Measurements from ENCODE around the gene FASN. TPM values are rescaled to one million over a fixed set of nuclear protein-coding genes. Genes with fewer than 3 reads are reported as not detected.

The FASN gene
- total RNA-seq, 1 experiment from 2014 or later: 372 TPM

DNA sequence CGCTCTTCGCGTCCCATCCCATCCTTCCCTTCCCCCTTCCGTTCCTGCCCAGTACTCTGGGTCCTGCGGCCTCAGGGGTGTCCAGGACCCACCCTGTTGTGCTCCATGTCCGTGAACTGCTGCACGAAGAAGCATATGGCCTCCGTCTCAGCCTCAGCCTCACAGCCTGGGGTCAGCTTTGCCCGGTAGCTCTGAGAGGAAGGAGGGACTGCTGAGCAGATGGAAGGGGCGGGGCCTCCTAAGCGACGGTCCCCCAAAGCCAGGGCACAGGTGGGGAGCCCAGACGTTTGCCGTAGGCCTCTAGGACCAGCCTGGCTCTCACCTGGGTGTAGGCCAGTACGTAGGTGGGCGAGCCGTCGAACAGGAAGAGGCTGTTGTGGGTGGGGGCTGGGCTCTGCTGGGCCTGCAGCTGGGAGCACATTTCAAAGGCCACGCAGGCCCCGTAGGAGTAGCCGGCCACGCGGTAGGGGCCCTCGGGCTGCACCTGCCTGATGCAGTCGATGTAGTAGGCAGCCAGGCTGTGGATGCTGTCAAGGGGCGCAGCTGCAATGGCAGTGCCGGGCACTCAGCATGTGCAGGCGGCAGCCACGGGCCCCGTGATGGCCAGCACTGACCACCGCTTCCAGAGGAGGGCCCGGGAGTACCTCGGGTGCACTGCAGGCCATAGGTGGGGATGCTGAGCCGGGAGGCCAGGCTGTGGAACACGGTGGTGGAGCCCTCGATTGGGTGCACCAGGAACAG lies 17.8 kb downstream of the FASN start:
- no TSS peak for BruUV-seq (replicated peaks)

DNA sequence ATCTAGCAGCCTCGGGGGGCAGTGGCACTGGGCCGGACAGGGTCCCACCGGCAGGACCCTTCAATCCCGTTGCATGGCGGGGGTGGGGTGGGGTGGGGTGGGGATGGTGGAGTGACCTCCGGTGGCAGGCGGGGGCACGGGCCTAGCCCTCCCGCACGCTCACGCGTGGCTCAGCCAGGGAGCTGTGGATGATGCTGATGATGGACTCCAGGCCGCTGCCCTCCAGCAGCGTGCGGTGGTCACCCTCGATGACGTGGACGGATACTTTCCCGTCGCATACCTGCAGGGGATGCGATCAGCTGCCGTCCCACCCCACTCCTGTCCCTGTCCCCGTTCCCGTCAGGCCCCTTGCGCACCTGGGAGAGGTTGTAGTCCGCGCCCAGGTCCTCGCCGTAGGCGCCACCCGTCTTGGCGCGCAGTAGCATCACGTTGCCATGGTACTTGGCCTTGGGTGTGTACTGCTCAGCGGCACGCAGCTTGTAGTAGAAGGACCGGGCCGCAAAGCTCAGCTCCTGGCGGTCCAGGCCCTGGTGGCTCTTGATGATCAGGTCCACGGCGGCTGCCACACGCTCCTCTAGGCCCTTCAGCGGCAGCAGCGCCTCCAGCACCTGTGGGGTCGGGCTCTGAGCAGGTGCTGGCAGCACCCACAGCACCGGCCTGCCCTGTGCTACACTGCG lies 18.9 kb downstream of the FASN start:
- TF ChIP-seq, protein P1, sequence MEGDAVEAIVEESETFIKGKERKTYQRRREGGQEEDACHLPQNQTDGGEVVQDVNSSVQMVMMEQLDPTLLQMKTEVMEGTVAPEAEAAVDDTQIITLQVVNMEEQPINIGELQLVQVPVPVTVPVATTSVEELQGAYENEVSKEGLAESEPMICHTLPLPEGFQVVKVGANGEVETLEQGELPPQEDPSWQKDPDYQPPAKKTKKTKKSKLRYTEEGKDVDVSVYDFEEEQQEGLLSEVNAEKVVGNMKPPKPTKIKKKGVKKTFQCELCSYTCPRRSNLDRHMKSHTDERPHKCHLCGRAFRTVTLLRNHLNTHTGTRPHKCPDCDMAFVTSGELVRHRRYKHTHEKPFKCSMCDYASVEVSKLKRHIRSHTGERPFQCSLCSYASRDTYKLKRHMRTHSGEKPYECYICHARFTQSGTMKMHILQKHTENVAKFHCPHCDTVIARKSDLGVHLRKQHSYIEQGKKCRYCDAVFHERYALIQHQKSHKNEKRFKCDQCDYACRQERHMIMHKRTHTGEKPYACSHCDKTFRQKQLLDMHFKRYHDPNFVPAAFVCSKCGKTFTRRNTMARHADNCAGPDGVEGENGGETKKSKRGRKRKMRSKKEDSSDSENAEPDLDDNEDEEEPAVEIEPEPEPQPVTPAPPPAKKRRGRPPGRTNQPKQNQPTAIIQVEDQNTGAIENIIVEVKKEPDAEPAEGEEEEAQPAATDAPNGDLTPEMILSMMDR (IDR thresholded peaks at IDR 0.05; ENCODE audit: unreplicated experiment): no peak
- intact Hi-C loops (cut with micrococcal nuclease; ENCODE audit: unreplicated experiment): no loop called here
- H3K36me3 Mint-ChIP-seq (ENCODE audit: insufficient read depth, unreplicated experiment): peaks cover 79% of the 10 kb centered on the region
- DNase-seq: no peak
- no peaks in the 10 kb centered on the region for H3K4me1 Mint-ChIP-seq (ENCODE audit: low read depth, unreplicated experiment)
- no peaks in the 10 kb centered on the region for H3K27me3 Mint-ChIP-seq (ENCODE audit: unreplicated experiment)
- BruUV-seq (replicated peaks): no TSS peak
- peak overlapping the region; percentile 30 for H3K27ac Mint-ChIP-seq (ENCODE audit: unreplicated experiment)
- H3K4me3 Mint-ChIP-seq (ENCODE audit: low read depth, unreplicated experiment): no peak overlapping the region
- no peaks in the 10 kb centered on the region for H3K9me3 Mint-ChIP-seq (ENCODE audit: low read depth, unreplicated experiment)
- CTCF ChIA-PET: no interaction called here

More for the DNA sequence above, 17.8 kb downstream of the FASN start:
- Mint-ChIP-seq H3K36me3 (ENCODE audit: insufficient read depth, unreplicated experiment) (peaks cover 83% of the 10 kb centered on the region), H3K27me3 (ENCODE audit: unreplicated experiment) (no peaks in the 10 kb centered on the region), H3K4me1 (ENCODE audit: low read depth, unreplicated experiment) (no peaks in the 10 kb centered on the region), H3K9me3 (ENCODE audit: low read depth, unreplicated experiment) (no peaks in the 10 kb centered on the region), H3K4me3 (ENCODE audit: low read depth, unreplicated experiment) (no peak overlapping the region), H3K27ac (ENCODE audit: unreplicated experiment) (no peak overlapping the region)
- intact Hi-C loops (cut with micrococcal nuclease; ENCODE audit: unreplicated experiment): no loop called here
- DNase-seq: no peak
- TF ChIP-seq, protein P1 (IDR thresholded peaks at IDR 0.05; ENCODE audit: unreplicated experiment): no peak
- CTCF ChIA-PET: no interaction called here

DNA sequence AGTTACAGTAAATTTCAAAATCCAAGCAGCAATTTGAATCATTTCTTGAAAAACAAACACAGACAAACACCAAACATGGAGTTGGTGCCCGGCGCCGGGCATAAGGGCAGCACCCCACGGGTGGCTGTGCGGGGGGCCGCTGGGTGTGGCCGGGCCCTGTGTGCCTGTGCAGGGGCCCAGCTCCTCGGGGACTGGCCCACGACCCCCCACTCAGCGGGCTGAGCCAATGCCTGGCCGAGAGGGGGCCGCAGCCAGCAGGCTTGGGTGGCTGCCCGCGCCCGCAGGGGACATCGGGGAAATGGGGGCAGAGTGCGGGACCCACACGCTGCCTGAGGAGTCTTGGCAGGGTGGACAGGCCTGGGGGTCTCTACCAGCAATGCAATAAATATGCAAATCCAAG lies 19.6 kb downstream of the FASN start:
- Mint-ChIP-seq H3K4me3 (ENCODE audit: low read depth, unreplicated experiment) (no peak overlapping the region), H3K9me3 (ENCODE audit: low read depth, unreplicated experiment) (no peaks in the 10 kb centered on the region), H3K36me3 (ENCODE audit: insufficient read depth, unreplicated experiment) (peaks cover 76% of the 10 kb centered on the region), H3K27me3 (ENCODE audit: unreplicated experiment) (no peaks in the 10 kb centered on the region), H3K27ac (ENCODE audit: unreplicated experiment) (peak overlapping the region; percentile 2), H3K4me1 (ENCODE audit: low read depth, unreplicated experiment) (no peaks in the 10 kb centered on the region)
- TF ChIP-seq, protein P1 (IDR thresholded peaks at IDR 0.05; ENCODE audit: unreplicated experiment): no peak
- TSS peak; percentile 45 for BruUV-seq (replicated peaks)
- no peak for DNase-seq
- CTCF ChIA-PET: no interaction called here
- intact Hi-C loops (cut with micrococcal nuclease; ENCODE audit: unreplicated experiment): no loop called here

DNA sequence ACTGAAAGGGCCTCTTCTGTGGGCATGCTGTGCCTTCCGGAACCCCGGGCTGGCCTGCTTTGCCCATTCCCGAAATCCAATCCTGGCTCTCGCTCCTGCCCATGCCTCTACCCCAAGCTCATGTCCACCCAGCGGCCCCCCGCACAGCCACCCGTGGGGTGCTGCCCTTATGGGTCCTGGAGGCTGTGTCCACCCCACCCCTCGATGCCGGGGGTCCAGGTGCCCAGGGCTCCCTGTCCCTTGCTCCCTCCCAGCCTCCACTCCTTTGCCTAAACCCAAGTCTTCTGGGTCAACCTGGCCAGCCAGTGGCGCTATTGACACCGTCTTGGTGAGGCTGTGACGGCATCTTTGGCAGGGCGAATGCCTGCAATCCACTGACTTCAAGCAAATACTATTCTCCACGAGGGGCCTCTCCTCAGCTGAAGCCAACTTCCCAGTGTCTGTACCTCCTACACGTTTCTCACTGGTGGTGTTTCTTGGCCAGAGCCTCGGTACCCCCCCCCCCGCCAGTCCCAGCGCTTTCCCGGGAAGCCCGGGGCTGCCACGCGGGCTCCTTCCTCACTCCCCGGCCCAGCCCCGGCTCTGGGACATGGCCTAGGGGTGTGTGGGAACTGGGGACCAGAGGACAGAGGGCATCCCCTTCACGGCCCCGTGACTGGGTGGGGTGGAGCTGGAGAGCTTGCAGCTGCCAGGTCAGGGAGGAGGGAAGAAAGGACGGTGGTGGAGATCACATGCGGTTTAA lies 20.2 kb downstream of the FASN start:
- Mint-ChIP-seq H3K9me3 (ENCODE audit: low read depth, unreplicated experiment) (no peaks in the 10 kb centered on the region), H3K27ac (ENCODE audit: unreplicated experiment) (peak overlapping the region; percentile 2), H3K36me3 (ENCODE audit: insufficient read depth, unreplicated experiment) (peaks cover 72% of the 10 kb centered on the region), H3K4me3 (ENCODE audit: low read depth, unreplicated experiment) (no peak overlapping the region), H3K4me1 (ENCODE audit: low read depth, unreplicated experiment) (no peaks in the 10 kb centered on the region), H3K27me3 (ENCODE audit: unreplicated experiment) (no peaks in the 10 kb centered on the region)
- TF ChIP-seq, protein P1 (IDR thresholded peaks at IDR 0.05; ENCODE audit: unreplicated experiment): no peak
- no peak for DNase-seq
- CTCF ChIA-PET: no interaction called here
- intact Hi-C loops (cut with micrococcal nuclease; ENCODE audit: unreplicated experiment): no loop called here
- BruUV-seq (replicated peaks): no TSS peak
